GM18505 (cell line): ENCODE measurements around the gene ZFHX3.

ENCODE experiments used
- ATAC-seq: cut with Tn5 transposase; IDR thresholded peaks from one replicate; pipeline ENCODE4 v1.9.1; 2021; ENCODE audit not compliant: unreplicated experiment
- POLR2A ChIP-seq: IDR thresholded peaks from 4 replicates; pipeline ENCODE4 v1.6.1; 2011; ENCODE audit warnings: borderline replicate concordance; ENCODE audit not compliant: insufficient read depth, insufficient read length; ENCODE audit errors: extremely low read depth

ZFHX3 gene

GRCh38 chr16:73056921-73057290, 9.0 kb upstream of the ZFHX3 start:
- ATAC-seq: no peak
- TF ChIP-seq POLR2A: no peak

- TF ChIP-seq POLR2A: no peak
- ATAC-seq: no peak
Observed at GRCh38 chr16:73056448-73056847, 8.5 kb upstream of the ZFHX3 start.

GRCh38 chr16:73054813-73055482, 7.0 kb upstream of the ZFHX3 start:
- no peak for ATAC-seq

GRCh38 chr16:73054498-73054812, 6.5 kb upstream of the ZFHX3 start:
- TF ChIP-seq POLR2A: no peak
- no peak for ATAC-seq

More at GRCh38 chr16:73054813-73055482, 7.0 kb upstream of the ZFHX3 start:
- TF ChIP-seq POLR2A: no peak

- no peak for TF ChIP-seq POLR2A
- no peak for ATAC-seq
Observed at GRCh38 chr16:73054125-73054484, 6.2 kb upstream of the ZFHX3 start.

- TF ChIP-seq POLR2A: no peak
- no peak for ATAC-seq
Observed at GRCh38 chr16:73053364-73054124, 5.6 kb upstream of the ZFHX3 start.

- TF ChIP-seq POLR2A: no peak
- no peak for ATAC-seq
Observed at GRCh38 chr16:73053038-73053363, 5.1 kb upstream of the ZFHX3 start.

GRCh38 chr16:73052576-73052975, 4.6 kb upstream of the ZFHX3 start:
- TF ChIP-seq POLR2A: no peak
- no peak for ATAC-seq

GRCh38 chr16:73051961-73052360, 4.0 kb upstream of the ZFHX3 start:
- no peak for TF ChIP-seq POLR2A
- no peak for ATAC-seq

GRCh38 chr16:73051226-73051625, 3.3 kb upstream of the ZFHX3 start:
- no peak for TF ChIP-seq POLR2A
- ATAC-seq: no peak

- no peak for ATAC-seq
- no peak for TF ChIP-seq POLR2A
Observed at GRCh38 chr16:73050201-73051099, 2.5 kb upstream of the ZFHX3 start.

GRCh38 chr16:73049511-73049910, 1.6 kb upstream of the ZFHX3 start:
- TF ChIP-seq POLR2A: no peak
- no peak for ATAC-seq

- ATAC-seq: no peak
- no peak for TF ChIP-seq POLR2A
Observed at GRCh38 chr16:73049091-73049490, 1.2 kb upstream of the ZFHX3 start.
